Parathyroid adenoma (tissue), 2 donors: ENCODE results near the gene KIAA1671.

Experiments
- H2AFZ ChIP-seq: fragments of 300-600 bp; sonication (generic); one replicate; pipeline ENCODE4 v1.7.0; 2017; ENCODE audit warnings: antibody characterized with exemption, mild to moderate bottlenecking
- H3K27ac ChIP-seq: fragments of 300-600 bp; sonication (generic); one replicate; pipeline ENCODE4 v1.7.0; 2017
- H3K27me3 ChIP-seq: fragments of 300-600 bp; sonication (generic); one replicate; pipeline ENCODE4 v1.7.0; 2017; ENCODE audit warnings: low read length; ENCODE audit not compliant: control insufficient read depth, insufficient read depth
- H3K36me3 ChIP-seq: fragments of 300-600 bp; sonication (generic); one replicate; pipeline ENCODE4 v1.7.0; 2017; ENCODE audit warnings: low read length; ENCODE audit not compliant: control insufficient read depth, insufficient read depth
- H3K4me1 ChIP-seq: fragments of 300-600 bp; sonication (generic); one replicate; pipeline ENCODE4 v1.7.0; 2017; ENCODE audit warnings: control low read depth
- H3K4me2 ChIP-seq: fragments of 300-600 bp; sonication (generic); one replicate; pipeline ENCODE4 v1.7.0; 2017; ENCODE audit warnings: low read length
- H3K4me3 ChIP-seq: fragments of 300-600 bp; sonication (generic); one replicate; pipeline ENCODE4 v1.7.0; 2017; ENCODE audit warnings: low read depth, low read length
- H3K79me2 ChIP-seq: fragments of 300-600 bp; sonication (generic); one replicate; pipeline ENCODE4 v1.7.0; 2017; ENCODE audit warnings: control low read depth
- H3K9ac ChIP-seq: fragments of 300-600 bp; sonication (generic); one replicate; pipeline ENCODE4 v1.7.0; 2017; ENCODE audit warnings: mild to moderate bottlenecking
- H3K9me3 ChIP-seq: fragments of 300-600 bp; sonication (generic); one replicate; pipeline ENCODE4 v1.7.0; 2017; ENCODE audit warnings: low read length; ENCODE audit not compliant: control insufficient read depth
- CTCF ChIP-seq: fragments of 300-600 bp; sonication (generic); IDR thresholded peaks from one replicate; pipeline ENCODE4 v1.7.0; 2017; ENCODE audit warnings: antibody characterized with exemption, mild to moderate bottlenecking
- donor health status: primary hyperparathyroidism.

The KIAA1671 gene

DNA sequence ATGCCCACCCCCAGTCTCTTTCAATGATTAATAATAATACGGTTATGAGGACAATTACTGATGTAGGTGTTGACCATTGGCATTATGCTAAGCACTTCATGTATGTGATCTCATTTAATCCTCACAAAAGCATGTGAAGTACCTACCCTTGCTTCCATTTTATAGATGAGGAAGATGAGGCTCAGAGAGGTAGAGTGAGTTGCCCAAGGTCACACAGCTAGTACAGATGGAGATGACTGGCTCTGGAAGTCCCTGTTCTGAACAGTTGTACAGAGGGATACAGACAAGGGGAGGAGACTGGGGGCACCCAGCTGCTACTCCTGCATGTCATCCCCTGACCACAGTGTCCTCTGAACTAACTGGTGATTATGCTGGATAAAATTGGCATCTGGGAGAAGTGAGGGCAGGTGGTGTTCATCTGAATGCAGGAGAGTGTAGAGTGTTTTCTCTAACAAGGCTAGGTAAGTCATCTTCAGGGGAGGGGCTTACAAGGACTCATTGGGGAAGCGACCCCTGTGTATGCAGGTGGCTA is 43.2 kb downstream of the KIAA1671 start:
- no peaks in the 10 kb centered on the region for H3K9me3 ChIP-seq
- H3K4me3 ChIP-seq = no peak overlapping the region
- H2AFZ ChIP-seq = no peak overlapping the region
- no peak overlapping the region for H3K27ac ChIP-seq
- no peaks in the 10 kb centered on the region for H3K27me3 ChIP-seq
- no peaks in the 10 kb centered on the region for H3K4me1 ChIP-seq
- no peak overlapping the region for H3K9ac ChIP-seq
- H3K36me3 ChIP-seq = no peaks in the 10 kb centered on the region
- H3K79me2 ChIP-seq = peaks cover 11% of the 10 kb centered on the region
- H3K4me2 ChIP-seq = no peak overlapping the region
- no peak for TF ChIP-seq CTCF

DNA sequence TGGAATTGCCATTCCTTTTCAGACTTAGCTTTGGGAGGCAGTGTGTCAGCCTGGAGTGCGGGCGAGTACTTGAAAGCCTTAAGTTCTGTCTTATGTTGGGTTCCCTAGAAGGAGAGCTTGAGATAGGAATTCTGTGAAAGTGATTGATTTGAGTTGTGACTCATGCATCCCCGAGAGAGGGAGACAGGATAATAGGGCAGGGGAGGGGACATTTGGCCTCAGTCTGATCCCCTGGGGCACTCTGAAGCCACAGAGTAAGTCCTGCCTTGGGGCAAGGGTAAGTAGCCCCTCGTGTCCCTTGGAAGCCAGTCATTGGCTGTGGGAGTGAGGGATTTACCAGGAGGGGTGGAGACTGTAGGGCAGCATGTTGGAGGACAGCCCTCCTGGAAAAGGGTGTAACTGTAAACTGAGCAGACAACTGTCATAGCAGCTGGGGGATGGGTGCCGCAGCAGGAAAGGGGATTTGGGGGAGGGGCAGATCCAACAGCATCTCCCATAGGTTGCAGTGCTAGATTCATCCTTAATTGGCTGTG is 44.0 kb downstream of the KIAA1671 start:
- TF ChIP-seq CTCF = no peak
- peaks cover 11% of the 10 kb centered on the region for H3K79me2 ChIP-seq
- no peak overlapping the region for H3K27ac ChIP-seq
- no peak overlapping the region for H2AFZ ChIP-seq
- H3K9me3 ChIP-seq = no peaks in the 10 kb centered on the region
- no peaks in the 10 kb centered on the region for H3K27me3 ChIP-seq
- H3K4me1 ChIP-seq = no peaks in the 10 kb centered on the region
- no peaks in the 10 kb centered on the region for H3K36me3 ChIP-seq
- H3K4me2 ChIP-seq = no peak overlapping the region
- H3K9ac ChIP-seq = no peak overlapping the region
- H3K4me3 ChIP-seq = no peak overlapping the region

DNA sequence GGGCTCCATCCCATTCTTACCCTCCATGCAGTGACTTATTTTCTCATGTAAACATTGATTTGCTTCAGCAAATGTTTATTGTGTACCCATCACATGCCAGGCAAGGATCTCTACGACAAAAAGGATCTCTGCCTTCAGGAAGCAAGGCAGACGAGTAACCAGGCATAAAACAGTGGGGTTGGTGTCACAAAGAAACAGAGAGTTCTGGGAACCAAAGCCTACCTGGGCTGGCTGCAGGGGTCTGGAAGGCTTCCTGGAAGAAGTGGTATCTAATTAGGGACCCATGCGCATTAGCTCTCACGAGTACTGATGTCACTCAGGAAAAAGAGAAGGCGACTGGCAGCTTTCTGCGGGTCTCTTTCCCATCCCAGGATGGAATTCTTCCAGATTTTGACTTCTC is 44.5 kb downstream of the KIAA1671 start:
- TF ChIP-seq CTCF = no peak
- no peaks in the 10 kb centered on the region for H3K27me3 ChIP-seq
- no peak overlapping the region for H3K27ac ChIP-seq
- no peak overlapping the region for H2AFZ ChIP-seq
- H3K36me3 ChIP-seq = no peaks in the 10 kb centered on the region
- peaks cover 11% of the 10 kb centered on the region for H3K79me2 ChIP-seq
- no peak overlapping the region for H3K4me3 ChIP-seq
- H3K4me1 ChIP-seq = no peaks in the 10 kb centered on the region
- no peak overlapping the region for H3K4me2 ChIP-seq
- no peak overlapping the region for H3K9ac ChIP-seq
- no peaks in the 10 kb centered on the region for H3K9me3 ChIP-seq

- H3K4me2 ChIP-seq = no peak overlapping the region
- no peaks in the 10 kb centered on the region for H3K36me3 ChIP-seq
- H3K27ac ChIP-seq = no peak overlapping the region
- no peaks in the 10 kb centered on the region for H3K9me3 ChIP-seq
- peaks cover 10% of the 10 kb centered on the region for H3K79me2 ChIP-seq
- no peak for TF ChIP-seq CTCF
- no peaks in the 10 kb centered on the region for H3K4me1 ChIP-seq
- no peaks in the 10 kb centered on the region for H3K27me3 ChIP-seq
- H3K4me3 ChIP-seq = no peak overlapping the region
- H2AFZ ChIP-seq = no peak overlapping the region
- H3K9ac ChIP-seq = no peak overlapping the region
These were observed 48.2 kb downstream of the KIAA1671 start for GRCh38 chr22:25000686-25001085.

DNA sequence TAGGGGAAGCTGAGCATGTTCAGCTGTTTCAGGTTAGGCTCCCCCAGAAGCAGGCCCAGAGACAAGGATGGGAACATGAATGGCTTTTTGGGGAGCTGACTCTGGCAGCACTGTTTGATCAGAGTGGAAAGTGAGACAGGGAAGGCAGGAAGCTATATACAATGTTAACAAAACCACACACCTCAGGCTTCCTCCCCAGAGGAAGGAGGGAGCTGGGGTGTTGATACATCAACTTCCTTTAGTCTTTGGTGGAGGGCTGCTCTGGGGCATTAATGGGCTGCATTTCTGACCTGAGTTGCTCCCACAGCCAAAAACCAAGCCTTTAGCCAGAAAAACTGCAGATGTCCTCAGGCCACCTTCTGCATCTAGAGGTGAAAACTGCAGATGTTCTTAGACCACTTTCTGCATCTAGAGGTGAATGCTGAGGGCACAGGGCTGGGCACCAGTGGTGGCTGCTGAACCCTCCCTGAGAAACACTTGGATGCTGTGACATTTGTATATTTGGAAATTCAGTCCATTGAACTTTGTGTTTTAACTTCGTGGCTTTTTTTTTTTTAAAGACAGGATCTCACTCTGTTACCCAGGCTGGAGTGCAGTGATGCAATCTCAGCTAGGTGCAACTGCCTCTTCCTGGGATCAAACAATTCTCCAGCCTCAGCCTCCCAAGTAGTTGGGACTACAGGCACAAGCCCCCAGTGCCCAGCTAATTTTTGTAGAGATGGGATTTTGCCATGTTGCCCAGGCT is 49.9 kb downstream of the KIAA1671 start:
- no peak overlapping the region for H3K27ac ChIP-seq
- H3K9me3 ChIP-seq = no peaks in the 10 kb centered on the region
- no peak overlapping the region for H2AFZ ChIP-seq
- TF ChIP-seq CTCF = no peak
- H3K36me3 ChIP-seq = no peaks in the 10 kb centered on the region
- H3K4me3 ChIP-seq = no peak overlapping the region
- H3K9ac ChIP-seq = no peak overlapping the region
- no peaks in the 10 kb centered on the region for H3K27me3 ChIP-seq
- peaks cover 3% of the 10 kb centered on the region for H3K79me2 ChIP-seq
- H3K4me2 ChIP-seq = no peak overlapping the region
- H3K4me1 ChIP-seq = no peaks in the 10 kb centered on the region
